Lower leg skin (tissue), 4 donors: ENCODE results near the gene XRCC6. TPM values are rescaled to one million over a fixed set of nuclear protein-coding genes. Genes with fewer than 3 reads are reported as not detected.

Source experiments
- DNase-seq, 2 donors: peaks; one replicate each; pipeline ENCODE4 v3.0.0-alpha.2; 2019; ENCODE audit warnings: low spot score in 2 of 2
- H3K4me3 ChIP-seq: fragments of 200-600 bp; sonication (generic); 2 replicates; pipeline ENCODE4 v1.5.1; 2017; ENCODE audit warnings: mild to moderate bottlenecking, low read depth; ENCODE audit not compliant: poor library complexity, severe bottlenecking
- POLR2A ChIP-seq, 2 donors: fragments of 450-650 bp; IDR thresholded peaks; one replicate each; pipeline ENCODE4 v1.6.1; 2016 to 2017; ENCODE audit warnings: antibody characterized with exemption in 2 of 2, mild to moderate bottlenecking in 1 of 2, moderate library complexity in 1 of 2
- WGBS, 2 donors: methylation state at CpG; one replicate each; pipeline ENCODE4 v1.1.5; 2018; 5-methylcytosine and 5-hydroxymethylcytosine counted together
- intact Hi-C: fragments of 100-400 bp; cut with DNase I; formaldehyde crosslinking; loops from one replicate; pipeline ENCODE4 v1.15.0; 2023; ENCODE audit warnings: low total_unique reads
- total RNA-seq, 4 donors: library from RNA; depleted of rRNA; stranded (reverse); fragments of >200 nt; gene quantifications; one replicate each; pipeline ENCODE4 v1.1.0, GENCODE V29; 2016
- TF ChIP-seq, protein P1 (sequence below), 3 donors: fragments of 450-650 bp; IDR thresholded peaks; one replicate each; pipeline ENCODE4 v1.5.1; 2016; ENCODE audit warnings: antibody characterized with exemption in 3 of 3, mild to moderate bottlenecking in 3 of 3, moderate library complexity in 2 of 3

The XRCC6 gene
- total RNA-seq, 4 donors from 2014 or later = 150 to 204 (median 161) TPM

DNA sequence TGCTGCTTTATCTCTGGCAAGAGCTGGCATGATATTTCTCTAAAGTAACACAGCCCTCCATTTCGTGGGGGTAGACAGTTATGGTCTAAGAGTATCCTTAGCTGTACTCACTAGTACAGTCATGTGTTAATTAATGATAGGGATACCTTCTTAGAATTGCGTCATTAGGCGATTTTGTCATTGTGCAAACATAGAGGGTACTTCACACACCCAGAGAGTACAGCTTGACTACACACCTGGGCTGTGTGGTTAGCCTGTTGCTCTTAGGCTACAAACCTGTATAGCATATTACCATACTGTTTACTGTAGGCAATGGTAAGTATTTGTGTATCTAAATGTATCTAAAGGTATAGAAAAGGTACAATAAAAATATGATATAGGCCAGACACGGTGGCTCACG is 17.0 kb downstream of the XRCC6 start:
- H3K4me3 ChIP-seq = no peak overlapping the region
- WGBS, 2 donors = 93 to 94% methylated on average over 5 of the region's 5 CpGs
- TF ChIP-seq, protein P1, sequence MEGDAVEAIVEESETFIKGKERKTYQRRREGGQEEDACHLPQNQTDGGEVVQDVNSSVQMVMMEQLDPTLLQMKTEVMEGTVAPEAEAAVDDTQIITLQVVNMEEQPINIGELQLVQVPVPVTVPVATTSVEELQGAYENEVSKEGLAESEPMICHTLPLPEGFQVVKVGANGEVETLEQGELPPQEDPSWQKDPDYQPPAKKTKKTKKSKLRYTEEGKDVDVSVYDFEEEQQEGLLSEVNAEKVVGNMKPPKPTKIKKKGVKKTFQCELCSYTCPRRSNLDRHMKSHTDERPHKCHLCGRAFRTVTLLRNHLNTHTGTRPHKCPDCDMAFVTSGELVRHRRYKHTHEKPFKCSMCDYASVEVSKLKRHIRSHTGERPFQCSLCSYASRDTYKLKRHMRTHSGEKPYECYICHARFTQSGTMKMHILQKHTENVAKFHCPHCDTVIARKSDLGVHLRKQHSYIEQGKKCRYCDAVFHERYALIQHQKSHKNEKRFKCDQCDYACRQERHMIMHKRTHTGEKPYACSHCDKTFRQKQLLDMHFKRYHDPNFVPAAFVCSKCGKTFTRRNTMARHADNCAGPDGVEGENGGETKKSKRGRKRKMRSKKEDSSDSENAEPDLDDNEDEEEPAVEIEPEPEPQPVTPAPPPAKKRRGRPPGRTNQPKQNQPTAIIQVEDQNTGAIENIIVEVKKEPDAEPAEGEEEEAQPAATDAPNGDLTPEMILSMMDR (IDR thresholded peaks at IDR 0.05) = no peak
- TF ChIP-seq POLR2A (IDR thresholded peaks at IDR 0.05) = no peak
- no peak for DNase-seq
- intact Hi-C loops = no loop called here

DNA sequence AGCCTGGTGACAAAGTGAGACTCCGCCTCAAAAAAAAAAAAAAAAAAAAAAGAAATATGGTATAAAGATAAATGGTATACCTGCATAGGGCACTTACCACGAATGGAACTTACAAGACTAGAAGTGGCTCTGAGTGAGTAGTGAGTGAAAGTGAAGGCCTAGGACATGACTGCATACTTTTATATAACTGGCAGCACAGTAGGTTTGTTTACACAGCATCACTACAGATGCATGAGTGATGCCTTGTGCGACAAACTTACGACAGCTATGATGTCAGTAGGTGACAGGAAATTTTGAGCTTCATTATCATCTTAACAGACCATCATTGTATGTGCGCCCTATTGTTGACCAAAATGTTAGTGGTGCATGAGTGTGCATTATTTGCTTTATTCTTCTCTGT is 17.7 kb downstream of the XRCC6 start:
- intact Hi-C loops = no loop called here
- H3K4me3 ChIP-seq = no peak overlapping the region
- no peak for DNase-seq
- TF ChIP-seq, protein P1 (IDR thresholded peaks at IDR 0.05) = no peak
- TF ChIP-seq POLR2A (IDR thresholded peaks at IDR 0.05) = no peak
- WGBS, 2 donors = 87 to 92% methylated on average over 5 of the region's 5 CpGs

- intact Hi-C loops = no loop called here
- WGBS, 2 donors = 98 to 99% methylated on average over 7 of the region's 7 CpGs
These were observed 20.8 kb downstream of the XRCC6 start for GRCh38 chr22:41641854-41642253.

GRCh38 chr22:41642331-41643110 is 21.4 kb downstream of the XRCC6 start:
- WGBS, 2 donors = 74 to 77% methylated on average over 6 of the region's 6 CpGs
- TF ChIP-seq, protein P1 (IDR thresholded peaks at IDR 0.05) = no peak
- no peak for TF ChIP-seq POLR2A (IDR thresholded peaks at IDR 0.05)

More at GRCh38 chr22:41641854-41642253, 20.8 kb downstream of the XRCC6 start:
- no peak for DNase-seq
- TF ChIP-seq, protein P1 (IDR thresholded peaks at IDR 0.05) = no peak
- no peak for TF ChIP-seq POLR2A (IDR thresholded peaks at IDR 0.05)
- no peak overlapping the region for H3K4me3 ChIP-seq

GRCh38 chr22:41647771-41648170 is 26.7 kb downstream of the XRCC6 start:
- no peak for DNase-seq
- WGBS, 2 donors = 79 to 81% methylated on average over 3 of the region's 3 CpGs
- intact Hi-C loops = no loop called here
- H3K4me3 ChIP-seq = no peak overlapping the region
- no peak for TF ChIP-seq POLR2A (IDR thresholded peaks at IDR 0.05)
- TF ChIP-seq, protein P1 (IDR thresholded peaks at IDR 0.05) = no peak

More at GRCh38 chr22:41642331-41643110, 21.4 kb downstream of the XRCC6 start:
- no peak overlapping the region for H3K4me3 ChIP-seq
- intact Hi-C loops = no loop called here
- DNase-seq = no peak
